Activated CD4-positive, alpha-beta T cell treated with anti-CD3 and anti-CD28 coated beads, Interleukin-2, amount 50 U/mL, for 16 hours (primary cell): ENCODE data around the gene TRMU.

Source experiments
- DNase-seq: peaks from one replicate; pipeline ENCODE4 v3.0.0-alpha.2; 2020

The TRMU gene

GRCh38 chr22:46371623-46372226, 36.2 kb downstream of the TRMU start:
- DNase-seq, result no peak

- no peak for DNase-seq
Observed at GRCh38 chr22:46372686-46373085, 37.2 kb downstream of the TRMU start.

GRCh38 chr22:46373159-46373558, 37.6 kb downstream of the TRMU start:
- no peak for DNase-seq

GRCh38 chr22:46373921-46374662, 38.6 kb downstream of the TRMU start:
- DNase-seq, result no peak

GRCh38 chr22:46374663-46375474, 39.4 kb downstream of the TRMU start:
- no peak for DNase-seq

- no peak for DNase-seq
Observed at GRCh38 chr22:46376111-46376510, 40.6 kb downstream of the TRMU start.

GRCh38 chr22:46376908-46377524, 41.5 kb downstream of the TRMU start:
- DNase-seq, result no peak

- no peak for DNase-seq
Observed at GRCh38 chr22:46377525-46378425, 42.3 kb downstream of the TRMU start.

GRCh38 chr22:46378426-46379065, 43.0 kb downstream of the TRMU start:
- no peak for DNase-seq

- no peak for DNase-seq
Observed at GRCh38 chr22:46379066-46379930, 43.8 kb downstream of the TRMU start.

- no peak for DNase-seq
Observed at GRCh38 chr22:46380069-46380468, 44.6 kb downstream of the TRMU start.

- DNase-seq, result no peak
Observed at GRCh38 chr22:46380581-46380980, 45.1 kb downstream of the TRMU start.

- no peak for DNase-seq
Observed at GRCh38 chr22:46381142-46381541, 45.6 kb downstream of the TRMU start.

- DNase-seq, result no peak
Observed at GRCh38 chr22:46381731-46382130, 46.2 kb downstream of the TRMU start.

GRCh38 chr22:46382524-46382923, 47.0 kb downstream of the TRMU start:
- DNase-seq, result no peak

- no peak for DNase-seq
Observed at GRCh38 chr22:46386312-46386711, 50.8 kb downstream of the TRMU start.

- DNase-seq, result no peak
Observed at GRCh38 chr22:46387748-46388147, 52.2 kb downstream of the TRMU start.

- DNase-seq, result no peak
Observed at GRCh38 chr22:46388647-46389046, 53.1 kb downstream of the TRMU start.

- no peak for DNase-seq
Observed at GRCh38 chr22:46389081-46389480, 53.6 kb downstream of the TRMU start.

GRCh38 chr22:46390105-46390651, 54.7 kb downstream of the TRMU start:
- no peak for DNase-seq
